H9 (cell line): ENCODE data around the gene TRIM40. TPM values are rescaled to one million over a fixed set of nuclear protein-coding genes. Genes with fewer than 3 reads are reported as not detected.

Experiments
- DNase-seq: peaks from one replicate; pipeline ENCODE4 v3.0.0-alpha.2; 2017
- H2AFZ ChIP-seq: one replicate; pipeline ENCODE4 v1.6.1; 2013; ENCODE audit warnings: mild to moderate bottlenecking, low read length, control low read depth, moderate library complexity
- H2AK5ac ChIP-seq: 2 replicates; pipeline ENCODE4 v1.6.1; 2013; ENCODE audit warnings: low read length, control low read depth, mixed read lengths; ENCODE audit not compliant: insufficient read length
- H2BK120ac ChIP-seq: one replicate; pipeline ENCODE4 v1.6.1; 2013; ENCODE audit warnings: low read depth, mild to moderate bottlenecking, low read length, control low read depth, inconsistent platforms; ENCODE audit not compliant: poor library complexity, severe bottlenecking
- H2BK12ac ChIP-seq: 2 replicates; pipeline ENCODE4 v1.6.1; 2013; ENCODE audit warnings: low read length, control low read depth, mixed read lengths, low read depth; ENCODE audit not compliant: insufficient read length
- H2BK15ac ChIP-seq: 2 replicates; pipeline ENCODE4 v1.6.1; 2013; ENCODE audit warnings: low read depth, low read length, control low read depth
- H2BK20ac ChIP-seq: one replicate; pipeline ENCODE4 v1.6.1; 2013; ENCODE audit warnings: low read depth, mild to moderate bottlenecking, low read length, control low read depth, inconsistent platforms; ENCODE audit not compliant: poor library complexity, severe bottlenecking
- H2BK5ac ChIP-seq: 2 replicates; pipeline ENCODE4 v1.6.1; 2013; ENCODE audit warnings: low read length, control low read depth, mixed read lengths; ENCODE audit not compliant: insufficient read length
- H3K14ac ChIP-seq: 2 replicates; pipeline ENCODE4 v1.6.1; 2013; ENCODE audit warnings: low read length, control low read depth; ENCODE audit not compliant: insufficient read depth
- H3K18ac ChIP-seq: 2 replicates; pipeline ENCODE4 v1.6.1; 2013; ENCODE audit warnings: low read depth, mild to moderate bottlenecking, mixed read lengths, low read length, control low read depth; ENCODE audit not compliant: insufficient read length
- H3K23ac ChIP-seq: 2 replicates; pipeline ENCODE4 v1.6.1; 2013; ENCODE audit warnings: low read length, control low read depth, mixed read lengths, low read depth; ENCODE audit not compliant: insufficient read length
- H3K23me2 ChIP-seq: 2 replicates; pipeline ENCODE4 v1.6.1; 2013; ENCODE audit warnings: low read depth, mild to moderate bottlenecking, mixed read lengths, low read length, control low read depth; ENCODE audit not compliant: insufficient read length, poor library complexity, severe bottlenecking
- H3K27ac ChIP-seq: 2 replicates; pipeline ENCODE4 v1.5.1; 2013; ENCODE audit warnings: low read length, control low read depth, mixed read lengths, low read depth; ENCODE audit not compliant: insufficient read length
- H3K27me3 ChIP-seq: 2 replicates; pipeline ENCODE4 v1.6.1; 2013; ENCODE audit warnings: low read length, control low read depth, inconsistent platforms; ENCODE audit not compliant: insufficient read depth
- H3K4ac ChIP-seq: 2 replicates; pipeline ENCODE4 v1.6.1; 2013; ENCODE audit warnings: low read depth, mild to moderate bottlenecking, control low read depth, inconsistent platforms, low read length, moderate library complexity
- H3K4me1 ChIP-seq: 2 replicates; pipeline ENCODE4 v1.6.1; 2013; ENCODE audit warnings: low read length, control low read depth, inconsistent platforms; ENCODE audit not compliant: insufficient read depth
- H3K4me2 ChIP-seq: 2 replicates; pipeline ENCODE4 v1.6.1; 2013; ENCODE audit warnings: low read length, control low read depth, mixed read lengths; ENCODE audit not compliant: insufficient read length, insufficient read depth
- H3K56ac ChIP-seq: 2 replicates; pipeline ENCODE4 v1.6.1; 2013; ENCODE audit warnings: low read depth, mild to moderate bottlenecking, mixed read lengths, low read length, control low read depth; ENCODE audit not compliant: insufficient read length
- H3K79me1 ChIP-seq: 2 replicates; pipeline ENCODE4 v1.6.1; 2013; ENCODE audit warnings: low read depth, mild to moderate bottlenecking, moderate library complexity, low read length, control low read depth, inconsistent platforms; ENCODE audit not compliant: insufficient read depth, poor library complexity, severe bottlenecking
- H3K79me2 ChIP-seq: 2 replicates; pipeline ENCODE4 v1.6.1; 2013; ENCODE audit warnings: low read length, control low read depth, inconsistent platforms; ENCODE audit not compliant: insufficient read depth
- H3K9ac ChIP-seq: 2 replicates; pipeline ENCODE4 v1.6.1; 2013; ENCODE audit warnings: low read length, control low read depth, mixed read lengths; ENCODE audit not compliant: insufficient read length; ENCODE audit errors: extremely low read depth
- H3K9me3 ChIP-seq: one replicate; pipeline ENCODE4 v1.6.1; 2013; ENCODE audit warnings: low read depth, low read length, inconsistent platforms; ENCODE audit not compliant: control insufficient read depth
- H3T11ph ChIP-seq: one replicate; pipeline ENCODE4 v1.6.1; 2013; ENCODE audit warnings: mild to moderate bottlenecking, low read length, control low read depth, inconsistent platforms
- H4K20me1 ChIP-seq: one replicate; pipeline ENCODE4 v1.6.1; 2013; ENCODE audit not compliant: control insufficient read depth, insufficient read length, insufficient read depth
- H4K5ac ChIP-seq: 2 replicates; pipeline ENCODE4 v1.6.1; 2013; ENCODE audit warnings: low read depth, mild to moderate bottlenecking, mixed read lengths, low read length, control low read depth; ENCODE audit not compliant: insufficient read length
- H4K8ac ChIP-seq: replicated peaks from 2 replicates; pipeline ENCODE4 v1.6.1; 2013; ENCODE audit warnings: low read length, control low read depth, mixed read lengths, low read depth; ENCODE audit not compliant: insufficient read length
- H4K91ac ChIP-seq: 2 replicates; pipeline ENCODE4 v1.6.1; 2013; ENCODE audit warnings: low read depth, mild to moderate bottlenecking, moderate library complexity, mixed read lengths, low read length, control low read depth; ENCODE audit not compliant: insufficient read length
- H3K27ac Mint-ChIP-seq, 3 experiments: 2 replicates in 2 of 3; 3 replicates in 1 of 3; pipeline ENCODE4 v1.8.0; 2020 to 2021; ENCODE audit warnings: mixed read lengths in 3 of 3, mild to moderate bottlenecking in 1 of 3, moderate library complexity in 1 of 3
- H3K27me3 Mint-ChIP-seq: 2 replicates; pipeline ENCODE4 v1.8.0; 2021; ENCODE audit warnings: low read depth, mild to moderate bottlenecking, moderate library complexity, mixed read lengths
- H3K36me3 Mint-ChIP-seq, 3 experiments: 2 replicates in 2 of 3; 3 replicates in 1 of 3; pipeline ENCODE4 v1.8.0; 2020 to 2021; ENCODE audit warnings: low read depth in 3 of 3, mixed read lengths in 3 of 3; ENCODE audit not compliant: insufficient read depth in 1 of 3
- H3K4me1 Mint-ChIP-seq, 2 experiments: 2 replicates each; pipeline ENCODE4 v1.8.0; 2020; ENCODE audit warnings: mixed read lengths in 2 of 2
- H3K4me3 Mint-ChIP-seq, 2 experiments: 2 replicates in 1 of 2; 3 replicates in 1 of 2; pipeline ENCODE4 v1.8.0; 2020 to 2021; ENCODE audit warnings: mild to moderate bottlenecking in 2 of 2, mixed read lengths in 2 of 2, moderate library complexity in 1 of 2
- H3K9me3 Mint-ChIP-seq, 2 experiments: 2 replicates in 1 of 2; 3 replicates in 1 of 2; pipeline ENCODE4 v1.8.0; 2020; ENCODE audit warnings: mild to moderate bottlenecking in 2 of 2, mixed read lengths in 2 of 2, moderate library complexity in 1 of 2
- WGBS: extraction: QIAGEN DNeasy Blood & Tissue Kit; methylation state at CpG from one replicate; pipeline ENCODE4 v1.1.7; 2013; ENCODE audit warnings: missing lambda C conversion rate, low lambda C conversion rate, mixed read lengths; ENCODE audit not compliant: insufficient read length; ENCODE audit errors: extremely low coverage; 5-methylcytosine and 5-hydroxymethylcytosine counted together
- total RNA-seq: library from RNA; stranded (reverse); gene quantifications from 2 replicates; pipeline ENCODE4 v1.2.1, GENCODE V29; 2021
- TF ChIP-seq, protein P1 (sequence below): fragments of 200-600 bp; sonication (generic); conservative IDR thresholded peaks from 3 replicates; pipeline ENCODE4 v1.8.0; 2021; ENCODE audit warnings: antibody characterized with exemption, mild to moderate bottlenecking

The TRIM40 gene
- total RNA-seq, 1 experiment from 2014 or later: not detected

DNA sequence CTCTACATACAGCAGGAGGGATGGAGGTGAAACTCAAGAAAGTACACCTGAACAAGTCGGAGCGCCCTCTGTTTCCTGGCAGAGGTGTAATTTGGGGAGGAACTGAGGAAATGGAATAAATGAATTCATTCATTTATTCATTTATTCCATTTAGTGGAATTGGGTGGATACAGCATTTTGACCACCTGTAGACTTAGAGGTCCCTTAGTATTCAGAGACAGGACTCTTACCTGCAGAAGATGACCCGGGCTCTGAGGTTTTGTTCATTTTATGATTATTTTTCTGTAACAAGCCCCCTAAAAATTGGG is 32.1 kb upstream of the TRIM40 start:
- Histone ChIP-seq H2BK5ac (no peak overlapping the region), H3K9ac (no peak overlapping the region), H3K23ac (no peak overlapping the region), H3T11ph (no peak overlapping the region), H4K91ac (no peak overlapping the region), H3K4me1 (peaks cover 5% of the 10 kb centered on the region; the same call in 1 of the 2 replicates), H2BK15ac (no peak overlapping the region), H3K4ac (no peak overlapping the region), H4K8ac (no peak overlapping the region), H3K9me3 (no peaks in the 10 kb centered on the region), H2BK120ac (no peak overlapping the region), H3K56ac (no peak overlapping the region), H2BK12ac (no peak overlapping the region), H3K79me1 (no peaks in the 10 kb centered on the region), H3K18ac (no peak overlapping the region), H3K27me3 (peaks cover 30% of the 10 kb centered on the region; the same call in 1 of the 2 replicates), H3K4me2 (peak overlapping the region; percentile 78), H2AK5ac (no peak overlapping the region), H4K20me1 (no peaks in the 10 kb centered on the region), H3K14ac (no peak overlapping the region), H2BK20ac (no peak overlapping the region), H4K5ac (no peak overlapping the region), H3K79me2 (no peaks in the 10 kb centered on the region), H2AFZ (no peak overlapping the region), H3K27ac (no peak overlapping the region), H3K23me2 (peaks cover 22% of the 10 kb centered on the region)
- H3K27me3 Mint-ChIP-seq: peaks cover 96% of the 10 kb centered on the region
- DNase-seq: no peak
- TF ChIP-seq, protein P1, sequence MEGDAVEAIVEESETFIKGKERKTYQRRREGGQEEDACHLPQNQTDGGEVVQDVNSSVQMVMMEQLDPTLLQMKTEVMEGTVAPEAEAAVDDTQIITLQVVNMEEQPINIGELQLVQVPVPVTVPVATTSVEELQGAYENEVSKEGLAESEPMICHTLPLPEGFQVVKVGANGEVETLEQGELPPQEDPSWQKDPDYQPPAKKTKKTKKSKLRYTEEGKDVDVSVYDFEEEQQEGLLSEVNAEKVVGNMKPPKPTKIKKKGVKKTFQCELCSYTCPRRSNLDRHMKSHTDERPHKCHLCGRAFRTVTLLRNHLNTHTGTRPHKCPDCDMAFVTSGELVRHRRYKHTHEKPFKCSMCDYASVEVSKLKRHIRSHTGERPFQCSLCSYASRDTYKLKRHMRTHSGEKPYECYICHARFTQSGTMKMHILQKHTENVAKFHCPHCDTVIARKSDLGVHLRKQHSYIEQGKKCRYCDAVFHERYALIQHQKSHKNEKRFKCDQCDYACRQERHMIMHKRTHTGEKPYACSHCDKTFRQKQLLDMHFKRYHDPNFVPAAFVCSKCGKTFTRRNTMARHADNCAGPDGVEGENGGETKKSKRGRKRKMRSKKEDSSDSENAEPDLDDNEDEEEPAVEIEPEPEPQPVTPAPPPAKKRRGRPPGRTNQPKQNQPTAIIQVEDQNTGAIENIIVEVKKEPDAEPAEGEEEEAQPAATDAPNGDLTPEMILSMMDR: no peak
- no peak overlapping the region for H3K27ac Mint-ChIP-seq
- peaks cover 0 to 5% of the 10 kb centered on the region in 2 experiments; a peak in 3 of 5 replicates for H3K9me3 Mint-ChIP-seq
- H3K4me1 Mint-ChIP-seq: peaks cover 37 to 39% of the 10 kb centered on the region in 2 experiments
- no CpG with 5 or more reads among the region's 3 CpGs for WGBS
- H3K4me3 Mint-ChIP-seq: peak overlapping the region; percentile 62 to 87
- peaks cover 0 to 2% (median 0%) of the 10 kb centered on the region in 3 experiments; a peak in 1 of 7 replicates for H3K36me3 Mint-ChIP-seq
